Measurements from ENCODE around the gene MALT1. TPM values are rescaled to one million over a fixed set of nuclear protein-coding genes. Genes with fewer than 3 reads are reported as not detected.

The MALT1 gene
- total and polyA plus RNA-seq, 9 of the 15 experiments (the other 6 are each of a cell fraction or from before 2014, with no cell fraction given) = 0.14 to 1.6 (median 0.32) TPM

DNA sequence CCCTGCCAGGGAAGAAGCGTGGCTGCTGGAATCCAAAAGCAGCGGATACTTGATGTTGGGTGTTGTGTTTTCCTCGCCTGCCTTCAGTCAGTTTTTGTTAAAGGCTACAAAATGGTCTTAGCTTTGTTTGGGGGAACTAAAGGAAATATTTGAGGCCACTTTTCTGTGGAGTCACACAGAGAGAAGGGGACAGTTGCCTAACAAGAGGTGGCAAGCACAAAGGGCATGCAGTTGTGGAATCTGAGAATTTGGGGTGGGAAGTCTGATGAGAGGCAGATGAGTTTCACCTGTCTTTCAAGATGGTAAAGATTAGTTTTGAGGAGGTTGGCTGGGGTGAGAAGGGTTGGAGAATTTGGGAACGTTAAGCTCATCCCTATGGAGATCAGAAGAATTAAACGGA, 2.9 kb downstream of the MALT1 start:
- DNase-seq (ENCODE audit: extremely low read depth in 1 of 4, low spot score in 3 of 4) (no peak), ATAC-seq (no peak), FAIRE-seq (no peak)
- Histone ChIP-seq H3K27me3 (ENCODE audit: control insufficient read depth in 2 of 2, insufficient read depth in 2 of 2, low read length in 2 of 2) (peaks cover 3 to 5% of the 10 kb centered on the region in 2 experiments; a peak in 2 of 5 replicates), H3K4me1 (replicated peaks in 1 of 2; ENCODE audit: control insufficient read depth in 2 of 2, insufficient read depth in 2 of 2, low read length in 2 of 2) (peaks cover 4 to 11% of the 10 kb centered on the region in 2 experiments; a peak in 3 of 5 replicates), H3K9me3 (replicated peaks; ENCODE audit: control insufficient read depth, insufficient read depth, low read depth, low read length) (no peaks in the 10 kb centered on the region), H2AFZ (ENCODE audit: low read depth, low read length) (no peak overlapping the region), H3K79me2 (ENCODE audit: control insufficient read depth, insufficient read depth, low read length) (no peaks in the 10 kb centered on the region), H3K36me3 (ENCODE audit: control insufficient read depth, insufficient read depth, low read length) (no peaks in the 10 kb centered on the region), H4K20me1 (replicated peaks; ENCODE audit: control insufficient read depth, insufficient read depth, low read length) (no peaks in the 10 kb centered on the region), H3K27ac (ENCODE audit: extremely low read depth, low read depth, low read length) (no peak overlapping the region), H3K4me3 (no peak overlapping the region), H3K9me1 (ENCODE audit: control insufficient read depth, insufficient read depth, low read length) (no peaks in the 10 kb centered on the region), H3K9ac (ENCODE audit: insufficient read depth in 1 of 2, low read depth in 2 of 2, low read length in 2 of 2) (no peak overlapping the region), H3K4me2 (ENCODE audit: insufficient read depth, low read length) (no peak overlapping the region)
- intact Hi-C loops (cut with micrococcal nuclease) (no loop called here), in situ Hi-C loops (cut with MboI) (no loop called here)
- 4% methylated on average over 5 of the region's 5 CpGs for WGBS (ENCODE audit: insufficient coverage, low coverage, missing lambda C conversion rate)
- CTCF ChIA-PET (ENCODE audit: low intra/inter-chr PET ratio) = no interaction called here
- POLR2A ChIA-PET = no interaction called here
- BruUV-seq (replicated peaks) = no TSS peak
- TF ChIP-seq, protein P1, sequence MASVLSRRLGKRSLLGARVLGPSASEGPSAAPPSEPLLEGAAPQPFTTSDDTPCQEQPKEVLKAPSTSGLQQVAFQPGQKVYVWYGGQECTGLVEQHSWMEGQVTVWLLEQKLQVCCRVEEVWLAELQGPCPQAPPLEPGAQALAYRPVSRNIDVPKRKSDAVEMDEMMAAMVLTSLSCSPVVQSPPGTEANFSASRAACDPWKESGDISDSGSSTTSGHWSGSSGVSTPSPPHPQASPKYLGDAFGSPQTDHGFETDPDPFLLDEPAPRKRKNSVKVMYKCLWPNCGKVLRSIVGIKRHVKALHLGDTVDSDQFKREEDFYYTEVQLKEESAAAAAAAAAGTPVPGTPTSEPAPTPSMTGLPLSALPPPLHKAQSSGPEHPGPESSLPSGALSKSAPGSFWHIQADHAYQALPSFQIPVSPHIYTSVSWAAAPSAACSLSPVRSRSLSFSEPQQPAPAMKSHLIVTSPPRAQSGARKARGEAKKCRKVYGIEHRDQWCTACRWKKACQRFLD (CRISPR knock-in tag; IDR thresholded peaks at IDR 0.05) = no peak
- no peak for TF ChIP-seq ZNF407 (IDR thresholded peaks at IDR 0.05; ENCODE audit: low read depth)
- TF ChIP-seq MAZ (CRISPR knock-in tag; conservative IDR thresholded peaks at IDR 0.05 in 1 of 2, IDR thresholded peaks at IDR 0.05 in 1 of 2) = no peak
- TF ChIP-seq NFIX (CRISPR knock-in tag; IDR thresholded peaks at IDR 0.05; ENCODE audit: low read depth) = no peak
- no peak for TF ChIP-seq GTF2E2 (tag; IDR thresholded peaks at IDR 0.05)
- TF ChIP-seq MAFG (tag; conservative IDR thresholded peaks at IDR 0.05) = no peak
- no peak for TF ChIP-seq ZBTB49 (CRISPR knock-in tag; IDR thresholded peaks at IDR 0.05; ENCODE audit: borderline replicate concordance)
- no peak for TF ChIP-seq LARP7 (IDR thresholded peaks at IDR 0.05)
- no peak for TF ChIP-seq RAD51 (IDR thresholded peaks at IDR 0.05; ENCODE audit: borderline replicate concordance, low read depth)
- TF ChIP-seq PHB2 (IDR thresholded peaks at IDR 0.05; ENCODE audit: low read depth) = no peak
- no peak for TF ChIP-seq ZFX (CRISPR knock-in tag; IDR thresholded peaks at IDR 0.05)

Data from K562 (cell line).